NCI-H1417 treated with DMSO at 0.1 percent for 48 hours (cell line): ENCODE measurements around the gene SORL1.
"Not testable (repeated sequence)": the region's sequence is repeated elsewhere in the genome, so short reads cannot be mapped to it uniquely, and the experiment has no call there.

Experiments used
- DNase-seq: peaks from one replicate; lab custom pipeline; 2025; lab: John Stamatoyannopoulos, UW

SORL1 gene

DNA sequence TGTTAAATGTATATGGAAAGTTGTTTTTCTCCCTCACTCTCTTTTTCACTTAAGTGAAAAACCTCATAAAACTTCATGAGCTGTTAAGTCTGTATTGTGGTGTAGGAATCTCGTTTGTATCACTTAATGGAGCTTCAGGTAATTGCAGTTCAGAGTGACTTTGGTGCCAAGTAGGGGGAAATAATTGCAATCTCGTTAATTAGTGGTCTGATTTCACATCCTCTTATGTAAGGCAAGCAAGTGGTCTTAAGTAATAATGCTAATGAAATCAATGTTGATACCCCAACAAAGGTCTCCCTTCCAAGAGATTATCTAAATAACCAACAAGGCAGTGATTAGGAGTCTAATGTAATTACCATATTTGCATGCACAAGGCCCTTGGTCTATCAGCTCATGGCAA is 174.9 kb downstream of the SORL1 start:
- DNase-seq = no peak

DNA sequence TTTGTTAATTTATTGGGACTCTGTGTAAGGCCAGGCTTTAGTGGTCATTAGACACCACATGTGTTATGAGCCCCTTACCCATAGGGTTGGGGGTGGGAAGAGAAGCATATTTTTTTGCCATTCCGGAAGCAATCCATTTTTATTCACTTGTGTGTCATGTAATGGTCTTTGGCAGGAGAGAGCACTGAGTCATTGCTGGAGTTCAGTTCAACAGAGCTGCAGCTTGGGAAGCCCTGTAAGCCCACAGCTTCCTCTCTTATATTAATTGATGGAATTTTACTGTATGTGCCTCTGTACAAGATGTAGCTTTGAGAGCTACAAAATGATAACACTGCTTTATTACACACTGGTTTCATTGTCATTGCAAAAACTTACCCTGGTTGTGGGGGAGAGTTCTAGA is 177.9 kb downstream of the SORL1 start:
- no peak for DNase-seq

DNA sequence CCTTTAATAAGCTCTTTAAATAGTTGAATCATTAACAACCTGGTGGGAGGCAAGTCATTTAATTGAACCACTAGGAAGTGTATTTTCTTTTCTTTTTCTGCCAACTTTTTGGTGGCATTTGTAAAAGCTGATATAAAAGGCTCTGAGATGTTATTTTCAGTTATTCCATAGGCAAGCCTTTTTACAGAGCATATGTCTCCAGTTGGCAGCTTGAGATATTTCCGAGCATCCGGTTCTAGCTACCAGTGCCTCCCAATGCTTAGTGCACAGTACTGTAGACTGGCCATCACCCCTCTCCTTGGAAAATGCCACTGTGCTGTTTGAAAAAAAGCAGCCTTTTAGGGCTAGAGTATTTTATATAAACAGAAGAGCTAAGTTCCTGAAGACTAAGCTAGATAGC is 179.3 kb downstream of the SORL1 start:
- no peak for DNase-seq

DNA sequence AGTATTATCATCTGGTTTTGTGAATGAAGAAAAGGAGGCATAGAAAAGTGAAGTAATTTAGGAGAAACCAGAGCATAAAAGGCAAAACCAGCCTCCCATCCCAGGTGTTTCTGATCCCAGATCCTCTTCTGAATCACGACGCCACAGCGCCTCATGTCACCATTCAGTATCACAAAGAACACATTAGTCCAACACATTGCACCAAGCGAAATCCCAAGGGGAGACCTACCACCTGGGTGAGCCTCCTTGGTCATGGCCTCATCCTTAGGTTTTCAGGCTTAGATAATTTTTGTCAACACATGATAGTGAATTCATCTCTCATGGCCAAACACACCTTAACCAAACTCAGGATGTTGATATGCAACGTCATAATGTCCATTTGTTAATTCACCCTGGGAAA is 182.2 kb downstream of the SORL1 start:
- no peak for DNase-seq

DNA sequence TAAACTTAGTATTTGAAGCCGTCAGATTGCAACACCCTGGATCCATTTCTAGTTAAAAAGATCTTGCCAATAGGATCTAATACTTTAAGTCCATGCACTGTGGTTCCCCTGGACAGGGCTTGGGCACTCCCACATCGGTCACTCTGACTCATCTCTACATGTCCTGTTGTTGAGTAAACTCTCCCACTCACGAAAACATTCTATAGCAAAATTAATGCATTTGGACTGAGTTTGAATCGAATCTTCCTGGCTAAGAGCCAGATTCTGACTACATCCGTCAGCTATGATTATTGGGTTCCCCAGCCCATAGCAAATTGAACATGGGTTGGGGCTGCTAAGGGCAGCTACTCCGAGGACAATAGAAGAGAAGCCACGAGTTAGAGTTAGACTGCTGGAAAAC is 182.8 kb downstream of the SORL1 start:
- no peak for DNase-seq

DNA sequence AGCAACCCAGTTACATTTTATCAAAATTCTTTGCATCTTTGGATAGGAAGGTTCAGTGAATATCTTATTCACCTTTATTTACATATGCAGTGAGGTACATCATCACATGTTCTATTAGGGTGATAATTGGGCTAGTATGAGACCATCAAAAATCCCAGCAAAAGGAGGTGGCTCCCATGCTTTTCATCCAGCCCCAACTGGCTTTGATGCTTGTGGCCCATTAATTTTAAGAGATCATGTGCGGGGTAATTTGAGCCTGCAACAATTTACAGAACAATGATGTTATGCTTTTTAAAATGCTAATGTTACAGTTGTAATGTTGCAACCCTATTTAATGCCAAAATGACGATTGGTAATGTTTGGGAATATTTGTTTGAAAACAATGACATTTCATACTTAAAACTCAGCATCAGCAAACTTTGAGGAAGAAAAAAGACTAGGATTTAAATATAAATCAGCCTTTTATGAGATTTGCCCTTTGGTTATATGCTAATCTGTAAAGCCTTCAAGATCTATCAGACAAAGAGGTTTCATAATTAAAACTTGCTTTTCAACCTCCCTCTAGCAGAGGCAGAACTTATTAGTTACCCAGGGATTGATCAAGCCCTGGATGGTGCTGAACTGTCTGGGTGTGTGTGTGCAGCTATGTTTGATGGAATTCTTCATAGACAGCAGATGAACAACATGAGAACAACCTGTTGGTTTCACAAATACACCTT is 184.1 kb downstream of the SORL1 start:
- DNase-seq = no peak

DNA sequence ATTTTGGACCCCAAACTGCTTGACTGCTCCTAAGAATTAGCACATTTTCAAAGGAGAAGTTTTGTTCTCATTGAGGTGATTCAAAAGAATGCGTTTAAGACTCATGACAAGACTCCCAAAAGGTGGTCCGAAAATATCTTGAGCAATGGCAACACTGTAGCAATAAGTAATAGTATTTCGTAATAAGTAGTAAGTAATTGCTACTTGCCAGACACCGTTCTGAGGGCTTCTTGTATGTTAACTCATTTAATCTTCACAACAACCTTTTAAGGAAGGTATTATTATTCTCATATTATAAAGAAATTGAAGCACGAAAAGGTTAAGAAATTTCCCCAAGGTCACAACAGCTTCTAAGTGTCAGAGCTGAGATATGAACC is 184.7 kb downstream of the SORL1 start:
- DNase-seq = no peak

DNA sequence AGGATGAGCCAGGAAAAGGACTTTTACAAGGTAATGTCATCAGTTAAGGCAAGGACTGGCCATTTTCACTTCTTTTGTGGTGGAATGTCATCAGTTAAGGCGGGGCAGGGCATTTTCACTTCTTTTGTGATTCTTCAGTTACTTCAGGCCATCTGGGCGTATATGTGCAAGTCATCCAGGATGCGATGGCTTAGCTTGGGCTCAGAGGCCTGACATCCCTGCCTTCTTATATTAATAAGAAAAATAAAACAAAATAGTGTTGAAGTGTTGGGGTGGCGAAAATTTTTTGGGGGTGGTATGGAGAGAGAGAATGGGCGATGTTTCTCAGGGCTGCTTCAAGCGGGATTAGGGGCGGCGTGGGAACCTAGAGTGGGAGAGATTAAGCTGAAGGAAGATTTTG is 185.5 kb downstream of the SORL1 start:
- not testable (repeated sequence) for DNase-seq

DNA sequence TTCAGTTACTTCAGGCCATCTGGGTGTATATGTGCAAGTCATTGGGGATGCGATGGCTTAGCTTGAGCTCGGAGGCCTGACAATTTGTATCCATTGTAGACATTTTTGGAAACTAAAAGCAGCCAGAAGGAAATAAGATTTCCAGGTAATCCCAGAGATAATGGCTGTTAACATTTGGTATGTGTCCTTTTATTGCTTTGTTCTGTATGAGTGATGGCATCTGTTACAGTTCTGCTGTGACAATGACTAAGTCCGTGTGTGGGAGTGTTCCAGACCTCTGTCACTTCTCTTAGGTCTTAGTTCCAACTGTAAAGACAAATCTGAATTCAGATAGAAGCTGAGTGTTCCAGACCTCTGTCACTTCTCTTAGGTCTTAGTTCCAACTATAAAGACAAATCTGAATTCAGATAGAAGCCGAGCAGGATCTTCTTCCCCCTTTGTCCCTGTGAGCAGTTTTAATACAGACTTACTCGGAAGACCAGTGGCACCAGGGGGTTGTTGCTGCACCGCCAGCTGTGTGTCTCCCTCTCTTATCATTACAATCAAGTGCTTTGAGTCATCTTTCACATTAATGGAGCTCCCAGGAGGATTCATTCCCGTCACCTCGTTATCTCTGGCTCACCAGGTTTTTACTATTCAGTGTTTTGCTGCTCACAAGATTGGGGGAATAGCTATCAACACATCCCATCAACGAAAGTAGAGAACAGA is 191.5 kb downstream of the SORL1 start:
- no peak for DNase-seq

DNA sequence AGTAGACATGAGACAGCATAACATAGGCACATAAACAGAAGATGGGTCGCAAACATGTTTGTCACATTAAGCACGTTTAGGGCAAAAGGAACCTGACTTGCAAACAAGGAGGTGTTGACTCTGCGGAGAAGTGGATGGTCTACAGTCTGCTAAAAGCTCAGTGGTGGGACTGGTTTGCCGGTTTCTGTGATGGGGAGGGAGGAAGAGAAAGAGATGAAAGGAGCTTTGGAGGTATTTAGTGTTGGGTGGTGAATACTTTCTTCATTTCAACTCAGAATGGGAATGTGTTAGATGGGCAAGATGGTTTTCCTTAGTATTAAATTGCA is 192.0 kb downstream of the SORL1 start:
- DNase-seq = no peak

DNA sequence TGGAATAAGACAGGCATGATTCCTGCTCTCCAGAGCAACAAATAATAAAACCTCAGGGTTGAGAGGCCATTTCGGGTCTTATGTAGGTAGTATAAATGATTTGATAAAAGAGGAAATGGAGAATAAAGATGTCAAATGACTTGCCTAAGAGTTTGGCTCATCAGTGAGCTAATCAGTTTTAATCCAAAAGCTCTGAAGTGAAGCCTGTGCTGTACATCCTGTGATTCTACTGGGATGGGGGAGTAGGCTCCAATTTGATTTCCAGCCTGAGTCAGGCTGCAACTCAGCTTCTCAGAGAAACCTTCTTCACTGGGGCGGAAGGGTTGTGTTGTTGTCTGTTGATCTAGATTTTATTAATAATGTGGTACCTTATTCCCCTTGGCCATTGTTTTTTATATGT is 192.9 kb downstream of the SORL1 start:
- DNase-seq = no peak

DNA sequence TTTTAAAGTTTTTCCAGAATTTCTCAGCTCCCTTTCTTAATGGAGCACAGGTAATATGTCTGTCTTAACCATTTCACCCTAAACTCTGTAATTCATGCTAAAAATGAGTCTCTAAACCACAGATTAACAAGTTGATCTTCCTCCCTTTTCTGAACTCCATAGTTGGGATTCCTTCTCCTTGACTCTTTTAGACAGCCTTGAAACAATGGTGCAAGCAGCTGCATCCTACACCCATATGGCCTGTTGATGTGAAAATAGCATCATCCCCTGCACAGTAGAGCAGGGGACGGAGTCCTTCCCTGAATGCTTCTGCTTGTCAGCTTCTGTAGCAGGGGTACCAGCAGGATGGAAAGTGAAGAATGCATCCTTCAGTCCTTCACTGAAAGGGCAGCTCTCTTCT is 193.5 kb downstream of the SORL1 start:
- no peak for DNase-seq

DNA sequence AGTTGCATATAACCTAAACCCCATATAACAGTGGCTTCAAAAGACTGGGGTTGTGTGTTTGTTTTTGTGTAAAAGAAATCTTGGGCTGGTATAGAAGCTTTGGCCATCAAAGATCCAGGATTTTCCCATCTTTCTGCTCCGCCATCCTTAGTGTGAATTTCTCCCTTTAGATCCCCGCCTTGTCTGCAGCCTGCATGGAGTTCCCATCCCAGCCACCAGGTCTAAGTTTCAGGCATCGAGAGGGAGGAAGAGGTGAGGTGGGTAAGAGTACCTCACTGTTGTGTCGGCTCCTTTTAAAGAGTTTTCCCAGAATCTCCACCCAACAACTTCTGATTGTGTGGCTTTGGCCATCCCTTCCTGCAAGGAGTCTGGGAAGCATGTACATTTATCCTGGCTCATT is 196.2 kb downstream of the SORL1 start:
- no peak for DNase-seq

DNA sequence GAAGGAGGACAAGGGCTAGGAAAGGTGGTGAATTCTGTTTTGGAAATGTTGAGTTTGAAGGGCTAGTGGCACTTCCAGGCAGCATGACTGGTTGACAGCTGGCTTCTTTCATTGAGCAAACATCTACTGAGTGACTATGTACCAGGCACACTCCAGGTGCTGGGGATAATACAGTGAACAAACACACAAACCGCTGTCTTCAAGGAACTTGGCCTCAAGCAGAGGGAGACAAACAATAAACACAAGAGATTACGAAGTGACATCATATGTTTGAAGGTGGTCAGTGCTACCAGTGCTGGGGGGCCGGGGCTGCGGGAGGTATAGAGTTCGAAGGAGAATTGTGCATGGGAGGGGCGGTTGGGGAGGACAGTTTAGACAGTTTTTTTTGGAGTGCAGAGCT is 197.7 kb downstream of the SORL1 start:
- DNase-seq = no peak

DNA sequence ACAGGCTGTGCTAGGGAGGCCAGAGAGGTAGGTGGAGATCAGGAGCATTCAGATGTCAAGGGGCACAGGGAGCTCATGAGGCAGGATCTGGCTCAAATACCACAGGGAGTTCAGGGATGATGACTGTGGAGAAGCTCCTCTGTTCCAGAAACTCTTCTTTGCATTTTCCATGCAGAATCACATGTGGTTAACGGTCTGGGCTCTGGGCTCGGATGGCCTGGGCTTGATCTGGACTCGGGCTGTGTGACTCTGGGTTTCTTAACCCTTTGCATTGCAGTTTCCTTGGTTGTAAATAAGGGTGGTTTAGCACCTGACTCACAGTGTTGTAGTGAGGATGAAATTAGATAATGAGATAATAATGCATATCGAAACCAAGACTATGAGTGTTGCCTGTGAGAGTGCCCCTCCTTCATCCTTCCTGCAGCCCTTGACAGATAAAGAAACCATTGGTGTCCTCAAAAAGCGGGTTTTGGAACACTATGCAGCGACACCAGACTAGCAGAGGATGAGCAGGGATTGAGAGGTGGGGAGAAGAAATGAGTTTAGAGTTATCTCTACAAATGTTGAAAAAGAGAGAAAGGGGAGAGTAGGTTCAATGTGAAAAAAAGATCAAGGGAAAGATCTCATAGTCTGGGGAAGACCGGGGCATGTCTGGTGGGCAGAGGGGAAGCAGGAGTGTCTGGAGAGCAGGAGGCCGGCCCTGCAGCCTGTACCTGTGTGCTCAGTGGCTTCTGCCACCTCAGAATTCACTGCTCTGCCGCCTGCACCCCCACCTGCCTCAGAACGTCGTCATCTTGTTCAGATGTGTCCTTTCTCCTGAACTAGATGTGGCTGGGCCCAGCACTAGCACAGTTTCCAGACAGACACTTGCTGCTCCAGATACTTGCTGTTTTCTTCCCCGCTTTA is 198.5 kb downstream of the SORL1 start:
- no peak for DNase-seq

DNA sequence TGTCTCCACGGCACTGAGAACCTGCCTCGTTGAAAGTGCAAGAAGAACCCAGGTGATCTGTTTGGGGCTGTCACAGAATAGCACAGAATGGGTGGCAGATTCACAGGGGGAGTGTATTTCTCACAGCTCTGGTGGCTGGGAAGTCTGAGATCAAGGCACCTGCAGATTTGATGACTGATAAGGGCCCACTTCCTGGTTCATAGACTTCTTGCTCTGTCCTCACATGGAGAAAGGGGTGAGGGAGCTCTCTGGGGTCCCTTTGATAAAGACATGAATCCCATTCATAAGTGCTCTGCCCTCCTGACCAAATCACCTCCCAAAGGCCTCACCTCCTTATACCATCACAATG is 199.1 kb downstream of the SORL1 start:
- DNase-seq = no peak

DNA sequence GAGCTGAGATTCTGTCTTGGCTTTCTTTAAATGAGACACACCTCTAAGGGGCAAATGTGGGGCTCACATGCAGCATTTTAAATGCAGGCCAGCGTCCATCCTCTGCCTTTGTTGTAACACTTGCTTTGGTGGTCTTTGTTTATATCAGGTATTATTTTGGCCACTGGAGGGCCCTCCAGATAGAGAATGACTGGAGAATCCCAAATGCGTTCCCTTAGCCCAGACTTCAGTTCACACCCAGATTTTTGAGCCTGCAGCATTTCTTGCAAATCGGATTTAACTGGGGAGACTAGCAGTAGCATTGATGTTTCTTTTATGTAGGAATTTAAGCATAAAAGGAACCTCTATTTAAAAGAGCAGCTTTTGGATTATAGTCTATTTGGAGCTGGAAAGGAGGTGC is 200.9 kb downstream of the SORL1 start:
- no peak for DNase-seq

DNA sequence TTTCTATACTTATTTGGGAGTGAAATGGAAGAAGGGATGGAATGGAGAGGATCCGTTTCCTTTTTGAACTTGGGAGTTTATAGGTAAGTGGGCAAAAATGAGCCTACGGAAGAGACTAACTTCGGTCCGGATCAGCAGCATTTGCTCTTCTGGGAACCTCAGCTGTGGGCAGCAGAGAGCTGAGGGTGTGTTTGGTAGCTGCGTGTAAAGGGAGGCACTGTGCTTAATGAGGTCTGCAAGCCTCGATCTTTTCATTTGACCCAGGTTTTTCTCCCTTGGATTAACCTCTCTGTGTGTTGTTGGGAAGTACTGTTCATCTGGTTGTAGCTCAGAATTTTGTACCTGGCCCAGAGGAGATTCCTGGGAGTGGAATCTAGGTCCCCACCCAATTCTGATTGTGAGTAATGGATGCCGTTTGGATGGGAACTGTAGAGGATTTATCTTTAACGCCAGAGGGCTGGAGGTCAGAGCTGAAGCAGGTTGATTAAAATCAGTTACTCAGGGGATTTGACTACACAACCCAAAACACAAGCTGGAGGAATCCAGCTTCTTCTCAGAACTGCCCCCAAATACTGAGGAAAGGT is 202.2 kb downstream of the SORL1 start:
- no peak for DNase-seq

DNA sequence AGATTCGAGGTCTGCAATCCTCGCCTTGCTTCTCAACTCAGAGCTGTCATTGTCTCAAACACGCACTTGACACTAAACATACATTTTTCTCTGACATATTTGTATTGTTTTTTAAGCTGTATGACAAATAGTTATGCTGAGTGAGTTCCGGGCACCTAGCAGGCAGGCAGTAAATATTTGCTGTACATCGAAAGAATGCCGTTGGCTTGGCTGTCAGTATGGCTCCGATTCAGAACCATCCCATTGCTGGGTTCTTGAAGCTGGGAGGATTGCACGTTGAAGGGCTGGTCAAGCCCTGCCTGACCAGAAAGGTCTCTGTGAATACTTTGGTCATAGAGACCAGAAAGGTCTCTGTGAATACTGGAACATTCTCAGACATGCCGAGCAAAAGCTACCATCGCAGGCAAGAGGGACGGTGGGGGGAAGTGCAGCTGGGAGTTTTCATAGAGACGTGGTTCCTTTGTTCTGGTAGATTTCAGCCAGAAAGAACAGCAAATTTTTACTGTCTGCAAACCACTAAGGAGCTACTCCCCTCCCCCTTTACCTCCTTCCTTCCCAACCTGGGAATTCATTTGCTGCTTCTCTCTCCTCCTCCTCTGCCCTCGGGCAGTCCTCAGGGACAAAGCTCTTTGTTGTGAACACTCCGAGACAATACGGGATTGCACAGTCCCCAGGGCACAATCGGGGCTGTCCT is 202.9 kb downstream of the SORL1 start:
- no peak for DNase-seq

DNA sequence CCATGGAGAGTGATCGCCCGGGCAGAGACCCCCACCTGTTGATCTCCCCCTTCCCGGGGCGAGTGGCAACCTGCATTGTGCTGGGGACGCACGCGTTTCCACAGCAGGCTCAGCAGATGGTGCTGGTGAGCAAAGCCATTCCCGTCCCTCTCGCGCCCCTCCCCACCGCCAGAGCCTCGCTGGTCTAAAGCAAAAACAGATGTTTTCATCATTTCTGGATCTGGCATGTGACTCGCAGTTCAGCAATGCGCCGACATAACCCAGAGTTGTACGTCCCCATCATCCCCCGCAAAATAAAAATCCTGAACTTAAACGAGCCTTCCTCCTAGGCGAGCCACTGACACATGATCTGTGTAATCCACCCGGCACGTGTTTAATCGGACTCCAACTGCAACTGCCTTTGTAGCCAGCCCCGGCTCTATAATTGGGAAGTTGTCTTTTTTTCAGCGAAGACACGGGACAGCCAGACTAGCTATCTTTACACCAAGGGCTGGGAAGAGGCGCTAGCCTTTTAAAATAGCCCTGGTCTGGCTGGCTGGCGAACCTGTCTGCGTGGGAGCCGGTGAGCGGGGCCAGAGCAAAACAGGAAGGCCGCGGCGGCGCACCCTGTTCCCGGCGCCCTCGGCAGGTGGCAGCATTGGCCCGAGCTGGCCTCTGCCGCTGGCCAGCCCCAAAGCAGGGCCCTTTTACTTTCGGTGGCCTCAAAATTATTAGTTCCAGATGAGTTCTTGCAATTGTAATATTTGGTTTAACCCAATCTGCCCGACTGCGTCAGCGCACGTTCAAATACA is 203.6 kb downstream of the SORL1 start:
- DNase-seq = no peak

DNA sequence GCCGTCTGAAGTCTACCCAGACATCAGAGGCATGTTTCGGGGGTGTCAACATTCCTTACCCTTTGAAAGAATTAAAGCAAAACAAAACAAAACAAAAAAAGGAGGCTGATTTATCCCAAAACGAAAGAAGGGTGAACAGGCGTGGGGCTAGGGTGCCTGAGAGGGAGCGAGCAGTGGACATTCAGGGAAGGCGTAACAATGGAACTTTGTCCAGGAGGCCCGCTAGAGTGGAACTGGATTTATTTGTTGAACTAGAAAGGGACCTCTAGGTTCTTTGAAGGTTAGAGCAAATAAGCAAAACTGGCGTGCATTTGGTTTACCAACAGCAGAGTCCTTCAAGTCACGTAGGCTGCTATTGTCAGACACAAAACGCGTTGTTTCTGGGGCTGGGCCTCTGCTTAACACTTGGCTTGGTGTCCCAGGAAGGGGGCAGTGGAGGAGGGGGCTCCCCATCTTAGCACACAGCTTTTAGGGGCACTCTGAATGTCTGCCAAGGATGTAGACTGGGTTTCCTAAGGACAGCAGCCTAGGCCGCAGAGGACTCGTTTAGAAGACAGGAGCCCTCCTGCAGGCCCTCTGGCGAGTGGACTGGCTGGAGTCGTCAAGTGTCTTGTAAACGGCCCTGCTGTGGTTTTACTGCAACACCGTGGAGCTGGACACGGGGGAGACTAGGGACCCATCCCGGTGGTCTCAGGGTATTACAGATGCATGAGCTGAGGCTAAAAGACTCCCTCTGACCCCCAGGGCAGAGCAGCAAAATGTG is 204.4 kb downstream of the SORL1 start:
- no peak for DNase-seq
